Measurements from ENCODE around the gene LPIN3.
"Not testable (repeated sequence)": the region's sequence is repeated elsewhere in the genome, so short reads cannot be mapped to it uniquely, and the experiment has no call there.

The LPIN3 gene

GRCh38 chr20:41309817-41310216 lies 30.8 kb upstream of the LPIN3 start:
- ChIA-PET POLR2A (no interaction called here), CTCF (no interaction called here)
- no peak for DNase-seq (ENCODE audit: extremely low spot score)
- TF ChIP-seq, protein P1, sequence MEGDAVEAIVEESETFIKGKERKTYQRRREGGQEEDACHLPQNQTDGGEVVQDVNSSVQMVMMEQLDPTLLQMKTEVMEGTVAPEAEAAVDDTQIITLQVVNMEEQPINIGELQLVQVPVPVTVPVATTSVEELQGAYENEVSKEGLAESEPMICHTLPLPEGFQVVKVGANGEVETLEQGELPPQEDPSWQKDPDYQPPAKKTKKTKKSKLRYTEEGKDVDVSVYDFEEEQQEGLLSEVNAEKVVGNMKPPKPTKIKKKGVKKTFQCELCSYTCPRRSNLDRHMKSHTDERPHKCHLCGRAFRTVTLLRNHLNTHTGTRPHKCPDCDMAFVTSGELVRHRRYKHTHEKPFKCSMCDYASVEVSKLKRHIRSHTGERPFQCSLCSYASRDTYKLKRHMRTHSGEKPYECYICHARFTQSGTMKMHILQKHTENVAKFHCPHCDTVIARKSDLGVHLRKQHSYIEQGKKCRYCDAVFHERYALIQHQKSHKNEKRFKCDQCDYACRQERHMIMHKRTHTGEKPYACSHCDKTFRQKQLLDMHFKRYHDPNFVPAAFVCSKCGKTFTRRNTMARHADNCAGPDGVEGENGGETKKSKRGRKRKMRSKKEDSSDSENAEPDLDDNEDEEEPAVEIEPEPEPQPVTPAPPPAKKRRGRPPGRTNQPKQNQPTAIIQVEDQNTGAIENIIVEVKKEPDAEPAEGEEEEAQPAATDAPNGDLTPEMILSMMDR (IDR thresholded peaks at IDR 0.05; ENCODE audit: control extremely low read depth, extremely low read depth, low read depth, missing control alignments) = no peak

DNA sequence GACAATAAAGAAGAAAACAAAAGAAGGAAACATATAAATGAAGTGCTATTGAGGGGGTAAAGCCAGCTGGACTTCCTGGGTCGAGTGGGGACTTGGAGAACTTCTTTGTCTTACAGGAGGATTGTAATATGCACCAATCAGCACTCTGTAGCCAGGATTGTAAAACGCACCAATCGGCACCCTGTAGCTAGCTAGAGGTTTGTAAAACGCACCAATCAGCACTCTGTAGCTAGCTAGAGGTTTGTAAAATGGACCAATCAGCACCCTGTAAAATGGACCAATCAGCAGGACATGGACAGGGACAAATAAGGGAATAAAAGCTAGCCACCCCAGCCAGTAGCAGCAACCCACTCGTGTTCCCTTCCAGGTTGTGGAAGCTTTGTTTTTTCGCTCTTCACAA lies 28.6 kb upstream of the LPIN3 start:
- DNase-seq (ENCODE audit: extremely low spot score) = not testable (repeated sequence)
- CTCF ChIA-PET = interaction anchor here (0.7 to 1.5 kb wide), 10 partner anchors 10 to 344 kb away, joined by 3 to 4 read pairs (median 3); no protein-coding TSS in a partner anchor

DNA sequence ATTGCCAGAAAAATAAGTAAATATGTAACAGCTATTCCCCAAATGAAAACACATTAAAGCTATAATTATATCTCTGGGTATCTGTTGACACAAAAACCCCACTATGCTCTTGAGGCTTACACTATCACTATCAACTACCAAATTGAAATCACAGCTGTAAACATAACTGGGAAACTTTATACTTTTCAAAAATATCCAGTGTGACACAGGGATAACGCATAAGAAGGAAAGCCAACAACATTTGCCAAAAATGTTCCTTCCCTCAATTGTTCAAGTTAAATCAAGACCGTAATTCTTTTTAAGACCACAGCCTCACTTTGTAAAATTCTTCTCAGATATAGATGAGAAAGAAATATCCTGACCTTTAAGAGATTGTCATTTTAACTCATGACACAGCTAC lies 26.2 kb upstream of the LPIN3 start:
- ChIA-PET CTCF (interaction anchor here (1.6 to 4.0 kb wide), 2 partner anchors 9 to 346 kb away, joined by 3 to 19 read pairs; no protein-coding TSS in a partner anchor), POLR2A (no interaction called here)
- DNase-seq (ENCODE audit: extremely low spot score) = no peak
- TF ChIP-seq, protein P1 (IDR thresholded peaks at IDR 0.05; ENCODE audit: control extremely low read depth, extremely low read depth, low read depth, missing control alignments) = no peak

More for the DNA sequence above, 28.6 kb upstream of the LPIN3 start:
- POLR2A ChIA-PET = not testable (repeated sequence)

GRCh38 chr20:41316051-41316450 lies 24.6 kb upstream of the LPIN3 start:
- no peak for DNase-seq (ENCODE audit: extremely low spot score)
- CTCF ChIA-PET = interaction anchor here (4.0 kb wide), 1 partner anchor 10 kb away, joined by 19 read pairs; no protein-coding TSS in a partner anchor
- POLR2A ChIA-PET = no interaction called here
- TF ChIP-seq, protein P1 (IDR thresholded peaks at IDR 0.05; ENCODE audit: control extremely low read depth, extremely low read depth, low read depth, missing control alignments) = no peak

DNA sequence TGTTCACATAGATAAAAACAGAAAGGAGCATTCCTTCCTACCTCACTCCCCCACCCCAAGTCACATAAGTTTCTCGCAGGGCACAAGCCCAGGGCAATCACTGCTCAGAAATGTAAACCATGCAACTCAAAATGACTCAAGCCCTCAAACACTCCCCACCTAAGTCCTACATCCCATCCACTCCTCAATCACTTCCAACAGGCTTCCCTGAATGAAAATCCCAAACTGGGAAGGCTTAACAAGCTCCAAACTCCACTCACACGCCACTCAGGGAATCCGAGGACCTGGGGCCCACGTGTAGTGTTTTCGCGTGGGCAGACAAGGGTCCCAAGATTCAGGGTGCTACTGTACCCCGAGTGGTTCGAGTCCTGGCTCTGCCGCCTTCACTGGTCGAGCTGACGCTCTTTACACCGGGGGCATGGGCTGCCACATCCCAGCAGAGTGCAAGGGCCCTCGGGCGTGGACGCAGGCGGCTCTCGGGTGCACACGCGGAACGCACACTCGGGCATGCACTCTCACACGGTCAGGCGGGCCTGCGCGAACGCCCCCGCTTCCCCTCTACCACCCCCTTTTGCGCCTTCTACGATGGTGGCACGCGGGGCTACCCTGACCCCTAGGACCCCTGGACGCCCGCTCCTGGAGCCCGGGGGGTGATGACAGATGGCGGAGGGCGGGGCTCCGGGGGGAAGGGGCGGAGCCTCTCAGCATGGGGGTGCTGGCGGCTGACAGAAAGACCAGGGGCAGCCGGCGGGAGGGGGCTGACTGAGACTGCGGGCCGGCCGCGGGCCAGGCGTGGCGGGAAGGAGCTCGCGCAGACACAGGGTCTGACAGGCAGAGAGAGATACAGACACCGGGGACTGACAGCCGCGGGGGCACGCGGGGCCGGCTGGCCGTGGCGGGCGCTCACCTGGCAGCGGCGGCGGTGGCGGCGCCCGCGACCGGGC lies 23.7 kb upstream of the LPIN3 start:
- peak; percentile 90 for DNase-seq (ENCODE audit: extremely low spot score)

DNA sequence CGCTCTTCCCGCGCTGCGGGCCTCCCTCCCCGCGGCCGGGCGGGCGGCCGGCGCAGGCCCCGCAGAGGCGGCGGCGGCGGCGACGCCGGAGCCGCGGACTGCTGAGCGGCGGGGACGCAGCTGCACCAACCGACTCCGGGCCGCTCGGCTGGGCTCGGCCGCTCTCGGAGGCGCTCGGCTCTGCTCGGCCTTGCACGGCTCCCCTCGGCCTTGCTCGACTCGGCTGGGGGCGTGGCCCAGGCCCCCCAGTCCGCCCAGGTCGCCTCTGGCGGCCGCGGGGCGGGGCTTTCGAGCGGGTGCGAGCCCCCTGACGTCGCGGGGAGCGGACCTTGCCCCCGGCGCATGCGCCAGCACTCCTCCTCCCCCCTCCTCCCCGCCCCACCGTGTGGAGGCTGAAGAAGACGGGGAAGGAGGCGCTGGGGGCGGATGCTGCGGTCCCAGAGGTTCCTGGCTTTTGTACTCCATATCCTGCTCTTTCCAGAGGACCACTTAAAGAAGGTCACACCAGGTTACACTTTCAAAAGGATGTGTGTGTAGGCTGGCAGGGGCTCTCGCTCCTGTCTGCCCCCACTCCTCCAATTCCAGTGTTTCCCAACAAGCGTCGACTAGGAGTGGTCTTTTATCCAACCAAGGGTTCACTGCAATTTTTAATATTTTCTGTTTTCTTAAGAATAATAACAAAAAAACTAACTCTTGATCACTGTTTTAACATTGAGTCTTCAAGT lies 22.9 kb upstream of the LPIN3 start, which contains the start of gene ZHX3:
TSS of gene ZHX3 (minus strand) at position 186 of the 725 bp plus-strand sequence. CDS start 112,815 bp downstream, outside the sequence.
- DNase-seq (ENCODE audit: extremely low spot score) = peak; percentile 100
- ChIA-PET CTCF (interaction anchor here (1.1 to 4.0 kb wide), 3 partner anchors 12 to 222 kb away, joined by 3 to 19 read pairs (median 3); no protein-coding TSS in a partner anchor), POLR2A (no interaction called here)
- TF ChIP-seq, protein P1 (IDR thresholded peaks at IDR 0.05; ENCODE audit: control extremely low read depth, extremely low read depth, low read depth, missing control alignments) = no peak

More for the DNA sequence above, 23.7 kb upstream of the LPIN3 start:
- TF ChIP-seq, protein P1 (IDR thresholded peaks at IDR 0.05; ENCODE audit: control extremely low read depth, extremely low read depth, low read depth, missing control alignments) = no peak
- POLR2A ChIA-PET = interaction anchor here (0.6 kb wide), 1 partner anchor 12 kb away, joined by 5 read pairs; no protein-coding TSS in a partner anchor
- CTCF ChIA-PET = interaction anchor here (1.1 to 4.0 kb wide), 2 partner anchors 11 to 43 kb away, joined by 3 to 19 read pairs; no protein-coding TSS in a partner anchor

Data from GM10248 (cell line).